ENCODE results near the gene TPCN1.

- TF ChIP-seq CTCF (IDR thresholded peaks at IDR 0.05 in 8 of 11, conservative IDR thresholded peaks at IDR 0.05 in 3 of 11) (no peak), POLR2A (IDR thresholded peaks at IDR 0.05) (no peak)
These were observed 18.8 kb upstream of the TPCN1 start for GRCh38 chr12:113202300-113203075.

Data from spleen (tissue), 7 donors.